Measurements from ENCODE around the gene COL23A1.

GRCh38 chr5:178537467-178538371 lies 52.5 kb downstream of the COL23A1 start:
- TF ChIP-seq GATA2 (IDR thresholded peaks at IDR 0.05; ENCODE audit: low read depth, low read length) (no peak), GATA3 (IDR thresholded peaks at IDR 0.05; ENCODE audit: low read depth, low read length) (no peak)

All from SH-SY5Y (cell line).